Vagina (tissue), 2 donors: ENCODE data around the gene CCDC90B. TPM values are rescaled to one million over a fixed set of nuclear protein-coding genes. Genes with fewer than 3 reads are reported as not detected.

Experiments
- DNase-seq, 2 donors: peaks; one replicate each; pipeline ENCODE4 v3.0.0-alpha.2; 2017; ENCODE audit errors: extremely low spot score in 2 of 2
- H3K27ac ChIP-seq: fragments of 200-600 bp; sonication (generic); one replicate; pipeline ENCODE4 v1.5.1; 2019
- H3K27me3 ChIP-seq: fragments of 200-600 bp; sonication (generic); one replicate; pipeline ENCODE4 v1.5.1; 2019
- H3K36me3 ChIP-seq, 2 donors: fragments of 200-600 bp; sonication (generic); one replicate each; pipeline ENCODE4 v1.5.1; 2017 to 2019
- H3K4me1 ChIP-seq: fragments of 200-600 bp; sonication (generic); one replicate; pipeline ENCODE4 v1.5.1; 2019
- H3K4me3 ChIP-seq, 2 donors: fragments of 200-600 bp; sonication (generic); 1 replicate in 1 of 2; 2 replicates in 1 of 2; pipeline ENCODE4 v1.5.1; 2016 to 2019
- H3K9me3 ChIP-seq: fragments of 200-600 bp; sonication (generic); one replicate; pipeline ENCODE4 v1.5.1; 2019
- POLR2A ChIP-seq, 2 donors: fragments of 450-650 bp; IDR thresholded peaks; one replicate each; pipeline ENCODE4 v1.6.1; 2017; ENCODE audit warnings: antibody characterized with exemption in 2 of 2, mild to moderate bottlenecking in 2 of 2, moderate library complexity in 2 of 2
- POLR2AphosphoS5 ChIP-seq, 2 donors: sonication (generic); formaldehyde crosslinking; IDR thresholded peaks; one replicate each; pipeline ENCODE4 v1.9.0; 2017; ENCODE audit warnings: antibody characterized with exemption in 2 of 2, mild to moderate bottlenecking in 2 of 2, low read depth in 1 of 2; ENCODE audit not compliant: insufficient read depth in 1 of 2
- intact Hi-C: fragments of 100-400 bp; cut with DNase I; formaldehyde crosslinking; loops from one replicate; pipeline ENCODE4 v1.15.1; 2023
- total RNA-seq: library from RNA; depleted of rRNA; stranded (reverse); fragments of >200 nt; gene quantifications from one replicate; pipeline ENCODE4 v1.2.3, GENCODE V29; 2016
- TF ChIP-seq, protein P1 (sequence below), 3 experiments: fragments of 450-650 bp in 2 of 3; fragments of 200-600 bp in 1 of 3; sonication (generic) in 1 of 3; IDR thresholded peaks; one replicate each; pipeline ENCODE4 v1.5.1; 2017 to 2019; ENCODE audit warnings: antibody characterized with exemption in 3 of 3, mild to moderate bottlenecking in 2 of 3, moderate library complexity in 2 of 3

The CCDC90B gene
- total RNA-seq, 1 donor from 2014 or later, result 37.6 TPM

DNA sequence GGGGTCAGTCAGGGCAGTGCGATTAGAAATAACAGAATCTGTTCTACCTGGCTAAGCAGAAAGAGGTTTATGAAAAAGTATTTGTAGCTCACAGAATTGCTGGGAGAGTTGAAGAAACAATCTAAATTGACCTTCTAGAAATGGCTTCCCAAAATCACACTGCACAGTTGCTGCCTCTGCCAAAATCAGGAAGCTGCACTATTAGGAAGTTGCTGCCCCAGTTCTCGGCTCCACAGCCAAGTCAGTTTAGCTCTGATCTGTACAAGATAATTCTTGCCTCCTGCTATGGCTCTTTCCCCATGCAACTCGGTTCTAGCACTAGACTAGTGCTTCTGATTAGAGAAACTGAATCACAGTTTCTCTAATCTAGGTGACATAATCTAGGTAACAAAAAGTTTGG, 16.0 kb upstream of the CCDC90B start:
- Histone ChIP-seq H3K4me3 (no peak overlapping the region), H3K9me3 (no peaks in the 10 kb centered on the region), H3K27ac (no peak overlapping the region), H3K4me1 (no peaks in the 10 kb centered on the region), H3K36me3 (no peaks in the 10 kb centered on the region), H3K27me3 (no peaks in the 10 kb centered on the region)
- intact Hi-C loops, result no loop called here
- TF ChIP-seq POLR2AphosphoS5 (IDR thresholded peaks at IDR 0.05; ENCODE audit: insufficient read depth in 1 of 2, low read depth in 1 of 2) (no peak), POLR2A (IDR thresholded peaks at IDR 0.05) (no peak)
- TF ChIP-seq, protein P1, sequence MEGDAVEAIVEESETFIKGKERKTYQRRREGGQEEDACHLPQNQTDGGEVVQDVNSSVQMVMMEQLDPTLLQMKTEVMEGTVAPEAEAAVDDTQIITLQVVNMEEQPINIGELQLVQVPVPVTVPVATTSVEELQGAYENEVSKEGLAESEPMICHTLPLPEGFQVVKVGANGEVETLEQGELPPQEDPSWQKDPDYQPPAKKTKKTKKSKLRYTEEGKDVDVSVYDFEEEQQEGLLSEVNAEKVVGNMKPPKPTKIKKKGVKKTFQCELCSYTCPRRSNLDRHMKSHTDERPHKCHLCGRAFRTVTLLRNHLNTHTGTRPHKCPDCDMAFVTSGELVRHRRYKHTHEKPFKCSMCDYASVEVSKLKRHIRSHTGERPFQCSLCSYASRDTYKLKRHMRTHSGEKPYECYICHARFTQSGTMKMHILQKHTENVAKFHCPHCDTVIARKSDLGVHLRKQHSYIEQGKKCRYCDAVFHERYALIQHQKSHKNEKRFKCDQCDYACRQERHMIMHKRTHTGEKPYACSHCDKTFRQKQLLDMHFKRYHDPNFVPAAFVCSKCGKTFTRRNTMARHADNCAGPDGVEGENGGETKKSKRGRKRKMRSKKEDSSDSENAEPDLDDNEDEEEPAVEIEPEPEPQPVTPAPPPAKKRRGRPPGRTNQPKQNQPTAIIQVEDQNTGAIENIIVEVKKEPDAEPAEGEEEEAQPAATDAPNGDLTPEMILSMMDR (IDR thresholded peaks at IDR 0.05), result no peak
- no peak for DNase-seq

DNA sequence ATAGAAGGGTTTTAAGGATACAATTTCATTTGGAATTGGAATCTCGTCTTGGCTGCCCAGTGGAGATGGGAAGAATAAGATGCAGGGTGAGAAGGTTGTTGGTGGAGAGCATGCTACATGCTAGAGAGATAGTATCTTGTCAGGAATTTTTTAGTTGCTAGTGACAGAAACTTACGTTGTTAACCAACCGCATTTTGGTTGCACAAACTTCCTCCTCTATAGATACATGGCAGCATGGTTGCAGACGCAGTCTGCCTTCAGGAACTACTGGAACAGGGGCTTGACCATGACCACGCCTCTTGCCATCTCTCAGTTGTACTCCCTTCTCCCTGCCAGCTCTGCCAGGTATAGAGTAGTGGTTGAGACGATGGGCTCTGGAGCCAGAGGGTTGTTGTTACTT, 13.5 kb upstream of the CCDC90B start:
- no peaks in the 10 kb centered on the region for H3K36me3 ChIP-seq
- TF ChIP-seq POLR2AphosphoS5 (IDR thresholded peaks at IDR 0.05; ENCODE audit: insufficient read depth in 1 of 2, low read depth in 1 of 2) (no peak), POLR2A (IDR thresholded peaks at IDR 0.05) (no peak)
- TF ChIP-seq, protein P1 (IDR thresholded peaks at IDR 0.05), result no peak
- no peaks in the 10 kb centered on the region for H3K27me3 ChIP-seq
- H3K27ac ChIP-seq, result no peak overlapping the region
- no peak for DNase-seq
- intact Hi-C loops, result no loop called here
- no peaks in the 10 kb centered on the region for H3K9me3 ChIP-seq
- H3K4me1 ChIP-seq, result no peaks in the 10 kb centered on the region
- H3K4me3 ChIP-seq, result no peak overlapping the region

DNA sequence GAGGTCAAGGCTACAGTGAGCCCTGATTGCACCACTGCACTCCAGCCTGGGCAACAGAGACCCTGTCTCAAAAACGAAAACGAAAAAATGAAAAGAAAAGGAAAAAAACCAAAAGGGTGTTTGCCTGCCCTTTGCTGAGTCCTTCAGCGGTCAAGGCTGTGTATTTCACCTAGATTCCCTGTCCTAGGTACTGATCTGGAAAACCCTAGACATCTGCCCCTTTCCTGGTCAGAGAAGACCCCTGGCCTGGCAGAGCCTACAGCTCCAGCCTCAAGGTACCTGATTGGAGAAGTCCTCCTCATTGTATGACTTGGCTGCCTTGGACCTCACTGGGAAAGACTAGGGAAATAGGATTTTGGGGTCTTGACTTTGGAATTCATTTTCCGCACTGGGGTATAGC, 8.0 kb upstream of the CCDC90B start:
- no peaks in the 10 kb centered on the region for H3K36me3 ChIP-seq
- intact Hi-C loops, result no loop called here
- no peak for TF ChIP-seq POLR2A (IDR thresholded peaks at IDR 0.05)
- TF ChIP-seq, protein P1 (IDR thresholded peaks at IDR 0.05), result no peak
- TF ChIP-seq POLR2AphosphoS5 (IDR thresholded peaks at IDR 0.05; ENCODE audit: insufficient read depth in 1 of 2, low read depth in 1 of 2), result no peak

DNA sequence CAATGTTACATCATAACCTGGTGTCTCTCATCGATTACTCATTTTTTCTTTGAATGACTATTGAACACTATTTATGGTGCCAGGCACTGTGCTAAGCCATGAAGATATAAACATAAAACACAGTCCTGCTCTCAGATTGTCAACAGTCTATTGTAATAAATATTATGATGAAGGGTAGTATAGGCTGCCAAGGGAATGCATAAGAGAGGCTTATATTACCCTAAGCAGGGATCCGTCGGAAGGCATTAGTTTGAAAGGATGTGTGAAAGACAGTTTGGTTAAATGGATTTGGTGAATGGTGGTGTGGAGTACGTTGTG, 7.2 kb upstream of the CCDC90B start:
- Histone ChIP-seq H3K27ac (no peak overlapping the region), H3K4me1 (no peaks in the 10 kb centered on the region), H3K27me3 (no peaks in the 10 kb centered on the region), H3K36me3 (no peaks in the 10 kb centered on the region), H3K4me3 (no peak overlapping the region), H3K9me3 (no peaks in the 10 kb centered on the region)
- TF ChIP-seq POLR2AphosphoS5 (IDR thresholded peaks at IDR 0.05; ENCODE audit: insufficient read depth in 1 of 2, low read depth in 1 of 2) (no peak), POLR2A (IDR thresholded peaks at IDR 0.05) (no peak)
- TF ChIP-seq, protein P1 (IDR thresholded peaks at IDR 0.05), result no peak
- intact Hi-C loops, result no loop called here
- DNase-seq, result no peak

More for the DNA sequence above, 8.0 kb upstream of the CCDC90B start:
- Histone ChIP-seq H3K9me3 (no peaks in the 10 kb centered on the region), H3K4me3 (no peak overlapping the region), H3K27ac (no peak overlapping the region), H3K27me3 (no peaks in the 10 kb centered on the region), H3K4me1 (no peaks in the 10 kb centered on the region)
- DNase-seq, result no peak

DNA sequence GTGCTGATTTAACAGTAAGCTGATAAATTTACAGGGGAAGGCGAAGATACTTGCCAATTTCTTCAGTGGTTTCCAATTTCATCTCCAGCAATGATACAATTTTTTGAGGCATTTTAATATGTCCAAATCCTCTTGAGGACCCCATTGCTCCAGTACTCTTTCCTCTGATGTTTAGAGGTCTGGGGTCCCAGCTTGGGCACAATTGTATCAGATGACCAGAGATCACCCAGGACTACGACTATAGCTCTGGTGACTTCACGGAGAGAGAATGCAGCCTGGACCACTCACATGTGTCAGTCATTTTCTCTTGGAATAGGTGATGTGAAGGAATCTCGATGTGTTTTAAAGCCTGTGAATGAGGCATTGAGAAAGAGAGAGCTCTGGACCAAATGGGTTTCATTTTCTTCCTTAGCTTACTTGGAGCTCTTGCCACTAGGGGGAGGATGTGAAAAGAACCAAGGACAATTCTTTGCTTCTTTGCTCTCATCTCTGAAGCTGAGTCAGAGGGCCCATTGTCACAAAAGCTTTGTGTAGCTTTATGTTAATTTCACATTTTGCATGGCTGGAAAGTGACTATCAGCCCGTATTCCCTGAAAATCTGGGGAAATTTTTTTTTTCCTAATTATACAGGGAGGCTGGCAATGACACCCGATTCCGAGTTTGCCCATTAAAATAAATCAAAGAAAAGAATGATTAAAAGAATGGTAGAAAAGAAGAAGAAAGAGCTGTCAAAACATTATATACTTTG, 6.7 kb upstream of the CCDC90B start:
- no peak overlapping the region for H3K27ac ChIP-seq
- H3K9me3 ChIP-seq, result no peaks in the 10 kb centered on the region
- H3K27me3 ChIP-seq, result no peaks in the 10 kb centered on the region
- no peaks in the 10 kb centered on the region for H3K4me1 ChIP-seq
- intact Hi-C loops, result no loop called here
- H3K36me3 ChIP-seq, result no peaks in the 10 kb centered on the region
- H3K4me3 ChIP-seq, result no peak overlapping the region
- TF ChIP-seq POLR2AphosphoS5 (IDR thresholded peaks at IDR 0.05; ENCODE audit: insufficient read depth in 1 of 2, low read depth in 1 of 2) (peak in 1 of 2 donors; percentile 44), POLR2A (IDR thresholded peaks at IDR 0.05) (no peak)
- TF ChIP-seq, protein P1 (IDR thresholded peaks at IDR 0.05), result peak; percentile 46 to 71 (median 61)
- DNase-seq, result no peak
